MCF 10A (cell line): ENCODE results near the gene DISP3. TPM values are rescaled to one million over a fixed set of nuclear protein-coding genes. Genes with fewer than 3 reads are reported as not detected.

Experiments
- BruUV-seq: library from RNA; stranded (reverse); fragments of 400-500 nt; replicated peaks from 2 replicates; lab custom pipeline; 2021; lab: Mats Ljungman, UMichigan
- CTCF ChIA-PET: fragments of 300-600 bp; sonication (Branson Sonifier 250); formaldehyde crosslinking; extraction: SDS; loops from one replicate; lab custom pipeline; 2021; ENCODE audit warnings: antibody characterized with exemption, inconsistent platforms; lab: Yijun Ruan, JAX
- POLR2A ChIA-PET: fragments of 300-600, 350-650 bp; sonication (Branson Sonifier 250); formaldehyde crosslinking; extraction: SDS; loops from one replicate; lab custom pipeline; 2020; ENCODE audit warnings: antibody characterized with exemption, inconsistent platforms; lab: Yijun Ruan, JAX
- DNase-seq: peaks from one replicate; pipeline ENCODE4 v3.0.0-alpha.2; 2018; ENCODE audit not compliant: unreplicated experiment
- H3K27ac Mint-ChIP-seq: one replicate; pipeline ENCODE4 v1.8.0; 2022; ENCODE audit warnings: mild to moderate bottlenecking, low read depth, mixed read lengths; ENCODE audit not compliant: unreplicated experiment
- H3K27me3 Mint-ChIP-seq: one replicate; pipeline ENCODE4 v1.8.0; 2022; ENCODE audit warnings: mixed read lengths; ENCODE audit not compliant: insufficient read depth, unreplicated experiment
- H3K36me3 Mint-ChIP-seq: one replicate; pipeline ENCODE4 v1.8.0; 2022; ENCODE audit warnings: mild to moderate bottlenecking, moderate library complexity, mixed read lengths; ENCODE audit not compliant: insufficient read depth, unreplicated experiment
- H3K4me1 Mint-ChIP-seq: one replicate; pipeline ENCODE4 v1.8.0; 2022; ENCODE audit warnings: mixed read lengths; ENCODE audit not compliant: insufficient read depth, unreplicated experiment
- H3K4me3 Mint-ChIP-seq: one replicate; pipeline ENCODE4 v1.8.0; 2022; ENCODE audit warnings: mild to moderate bottlenecking, moderate library complexity, mixed read lengths; ENCODE audit not compliant: unreplicated experiment
- H3K9me3 Mint-ChIP-seq: one replicate; pipeline ENCODE4 v1.8.0; 2022; ENCODE audit warnings: mixed read lengths; ENCODE audit not compliant: unreplicated experiment
- CTCF ChIP-seq: fragments of 200-600 bp; IDR thresholded peaks from one replicate; pipeline ENCODE4 v1.8.0; 2022; ENCODE audit warnings: antibody characterized with exemption, mild to moderate bottlenecking; ENCODE audit not compliant: unreplicated experiment
- intact Hi-C: fragments of 100-400 bp; cut with micrococcal nuclease; formaldehyde crosslinking; loops from 2 replicates; pipeline ENCODE4 v1.14.1; 2022
- total RNA-seq: library from RNA; stranded (reverse); gene quantifications from 2 replicates; pipeline ENCODE4 v1.2.3, GENCODE V29; 2022

Gene DISP3
- total RNA-seq, 1 experiment from 2014 or later: 0.09 TPM

GRCh38 chr1:11537854-11538591, 59.1 kb downstream of the DISP3 start:
- ChIA-PET CTCF (no interaction called here), POLR2A (no interaction called here)
- Mint-ChIP-seq H3K4me3 (no peak overlapping the region), H3K27ac (no peak overlapping the region), H3K4me1 (no peaks in the 10 kb centered on the region), H3K36me3 (no peaks in the 10 kb centered on the region), H3K9me3 (no peaks in the 10 kb centered on the region), H3K27me3 (peaks cover 29% of the 10 kb centered on the region)
- intact Hi-C loops: no loop called here
- no peak for TF ChIP-seq CTCF
- no peak for DNase-seq
- BruUV-seq: no TSS peak

- DNase-seq: no peak
- intact Hi-C loops: no loop called here
- Mint-ChIP-seq H3K4me3 (no peak overlapping the region), H3K4me1 (no peaks in the 10 kb centered on the region), H3K27me3 (peaks cover 29% of the 10 kb centered on the region), H3K27ac (no peak overlapping the region), H3K36me3 (no peaks in the 10 kb centered on the region), H3K9me3 (no peaks in the 10 kb centered on the region)
- no TSS peak for BruUV-seq
- ChIA-PET POLR2A (no interaction called here), CTCF (no interaction called here)
- no peak for TF ChIP-seq CTCF
Measured at GRCh38 chr1:11538886-11539285, 59.9 kb downstream of the DISP3 start.

GRCh38 chr1:11539850-11540772, 61.2 kb downstream of the DISP3 start:
- TF ChIP-seq CTCF: no peak
- DNase-seq: no peak
- POLR2A ChIA-PET: no interaction called here
- Mint-ChIP-seq H3K27ac (no peak overlapping the region), H3K4me3 (no peak overlapping the region), H3K9me3 (no peaks in the 10 kb centered on the region), H3K36me3 (no peaks in the 10 kb centered on the region), H3K4me1 (no peaks in the 10 kb centered on the region), H3K27me3 (peaks cover 37% of the 10 kb centered on the region)
- CTCF ChIA-PET: no interaction called here
- intact Hi-C loops: no loop called here
- BruUV-seq: no TSS peak

GRCh38 chr1:11540773-11541160, 61.8 kb downstream of the DISP3 start:
- no TSS peak for BruUV-seq
- H3K4me1 Mint-ChIP-seq: no peaks in the 10 kb centered on the region
- no peak for TF ChIP-seq CTCF

More at GRCh38 chr1:11540773-11541160, 61.8 kb downstream of the DISP3 start:
- intact Hi-C loops: no loop called here
- Mint-ChIP-seq H3K9me3 (no peaks in the 10 kb centered on the region), H3K36me3 (no peaks in the 10 kb centered on the region), H3K27me3 (peaks cover 44% of the 10 kb centered on the region), H3K4me3 (no peak overlapping the region), H3K27ac (no peak overlapping the region)
- ChIA-PET CTCF (no interaction called here), POLR2A (interaction anchor here (0.5 kb wide), 1 partner anchor 31 kb away, joined by 3 read pairs; no protein-coding TSS in a partner anchor)
- no peak for DNase-seq
